Left kidney (tissue), 2 donors: Measurements from ENCODE around the gene MAN1A2. TPM values are rescaled to one million over a fixed set of nuclear protein-coding genes. Genes with fewer than 3 reads are reported as not detected.
"Not testable (repeated sequence)": the region's sequence is repeated elsewhere in the genome, so short reads cannot be mapped to it uniquely, and the experiment has no call there.

Source experiments
- DNase-seq: peaks from one replicate; pipeline ENCODE4 v3.0.0-alpha.2; 2013
- polyA plus RNA-seq: library from polyadenylated mRNA; unstranded; fragments of 120-200 nt; gene quantifications from one replicate; pipeline ENCODE4 v1.2.1, GENCODE V29; 2013; ENCODE audit not compliant: insufficient read length

MAN1A2 gene
- polyA plus RNA-seq, 1 donor, result 48.5 TPM

GRCh38 chr1:117396636-117397035, 29.4 kb downstream of the MAN1A2 start:
- DNase-seq, result no peak

- DNase-seq, result no peak
Observed at GRCh38 chr1:117398957-117399356, 31.7 kb downstream of the MAN1A2 start.

GRCh38 chr1:117401761-117402160, 34.5 kb downstream of the MAN1A2 start:
- DNase-seq, result no peak

- no peak for DNase-seq
Observed at GRCh38 chr1:117403597-117403996, 36.3 kb downstream of the MAN1A2 start.

GRCh38 chr1:117405042-117405441, 37.8 kb downstream of the MAN1A2 start:
- no peak for DNase-seq

GRCh38 chr1:117412472-117412871, 45.2 kb downstream of the MAN1A2 start:
- no peak for DNase-seq

DNA sequence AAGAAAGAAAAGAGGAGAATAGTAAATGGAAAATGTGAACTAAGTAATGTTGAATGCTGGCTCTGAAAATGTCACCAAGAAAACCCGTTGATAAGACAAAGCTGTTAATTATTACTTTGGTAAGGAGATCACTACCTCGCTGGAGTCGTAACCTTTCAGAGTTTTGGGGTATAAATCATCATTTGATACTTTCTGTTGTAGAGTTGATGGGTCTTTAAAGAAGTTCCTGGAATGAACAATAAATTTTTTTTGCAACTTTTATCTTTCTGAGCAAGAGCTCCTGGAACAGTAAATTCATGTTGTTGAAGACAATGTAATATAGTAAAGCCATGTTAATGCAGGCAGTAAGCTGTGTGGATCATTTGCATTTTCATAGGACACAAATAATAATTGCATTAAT, 46.2 kb downstream of the MAN1A2 start:
- no peak for DNase-seq

GRCh38 chr1:117414943-117415342, 47.7 kb downstream of the MAN1A2 start:
- DNase-seq, result no peak

GRCh38 chr1:117416004-117416403, 48.8 kb downstream of the MAN1A2 start:
- no peak for DNase-seq

DNA sequence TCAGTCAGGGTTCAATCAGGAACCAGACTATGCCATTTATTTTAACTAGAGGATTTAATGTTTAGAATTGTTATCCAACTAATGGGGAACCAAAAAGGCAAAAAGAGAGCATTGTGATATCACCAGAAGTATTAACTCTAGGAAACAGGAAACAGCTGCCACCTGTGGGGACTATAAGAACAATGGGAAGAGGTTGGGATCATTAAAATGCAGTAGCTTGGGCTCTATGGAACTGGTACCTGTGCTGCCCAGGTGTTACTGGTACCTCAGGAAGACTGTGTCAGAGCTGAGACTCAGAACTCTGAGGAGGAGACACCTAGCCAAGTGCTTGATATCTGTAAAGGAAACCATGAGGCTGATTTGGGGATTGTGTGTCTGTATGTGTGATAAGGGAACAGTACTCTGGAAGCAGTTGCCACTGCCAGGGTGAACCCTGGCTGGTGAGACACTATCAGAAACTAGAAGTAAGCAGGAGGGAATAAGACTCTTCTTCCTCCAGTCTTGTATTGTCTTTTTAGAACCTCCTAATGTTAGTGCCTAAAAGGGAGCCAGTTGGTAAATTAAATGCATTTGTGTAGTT, 49.4 kb downstream of the MAN1A2 start:
- no peak for DNase-seq

GRCh38 chr1:117425050-117425734, 57.9 kb downstream of the MAN1A2 start:
- no peak for DNase-seq

GRCh38 chr1:117427297-117427696, 60.0 kb downstream of the MAN1A2 start:
- DNase-seq, result no peak

DNA sequence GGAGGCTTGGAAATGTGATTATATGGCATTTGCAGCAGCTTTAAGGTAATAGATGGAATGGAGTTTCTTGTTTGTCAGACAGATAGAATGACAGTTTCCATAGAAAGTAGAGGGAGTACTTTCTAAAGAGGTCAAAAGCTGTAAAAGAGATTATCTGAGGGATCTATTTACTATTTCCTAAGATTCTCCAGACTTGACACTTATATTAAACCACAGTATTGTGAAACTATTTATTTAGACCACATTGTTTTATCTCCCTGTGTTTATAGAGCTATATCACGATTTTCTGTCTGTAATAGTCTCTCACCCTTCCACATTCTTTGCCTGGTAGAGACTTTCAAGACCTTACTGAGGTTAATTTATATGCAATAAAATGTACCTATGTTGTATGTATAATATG, 66.7 kb downstream of the MAN1A2 start:
- DNase-seq, result no peak

GRCh38 chr1:117436513-117436912, 69.3 kb downstream of the MAN1A2 start:
- no peak for DNase-seq

DNA sequence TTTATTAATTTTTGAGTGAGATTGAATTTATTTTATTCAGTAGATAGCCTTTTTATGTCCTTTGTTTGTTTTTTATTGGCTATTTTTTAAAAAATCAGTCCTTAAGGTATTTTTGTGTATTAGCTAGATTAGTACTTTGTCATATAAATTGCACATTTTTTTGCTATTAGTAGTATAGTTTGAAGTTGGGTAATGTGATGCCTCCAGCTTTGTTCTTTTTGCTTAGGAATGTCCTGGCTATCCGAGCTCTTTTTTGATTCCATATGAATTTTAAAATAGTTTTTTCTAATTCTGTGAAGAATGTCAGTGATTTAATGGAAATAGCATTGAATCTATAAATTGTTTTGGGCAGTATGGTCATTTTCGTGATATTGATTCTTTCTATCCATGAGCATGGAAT, 80.4 kb downstream of the MAN1A2 start:
- no peak for DNase-seq

DNA sequence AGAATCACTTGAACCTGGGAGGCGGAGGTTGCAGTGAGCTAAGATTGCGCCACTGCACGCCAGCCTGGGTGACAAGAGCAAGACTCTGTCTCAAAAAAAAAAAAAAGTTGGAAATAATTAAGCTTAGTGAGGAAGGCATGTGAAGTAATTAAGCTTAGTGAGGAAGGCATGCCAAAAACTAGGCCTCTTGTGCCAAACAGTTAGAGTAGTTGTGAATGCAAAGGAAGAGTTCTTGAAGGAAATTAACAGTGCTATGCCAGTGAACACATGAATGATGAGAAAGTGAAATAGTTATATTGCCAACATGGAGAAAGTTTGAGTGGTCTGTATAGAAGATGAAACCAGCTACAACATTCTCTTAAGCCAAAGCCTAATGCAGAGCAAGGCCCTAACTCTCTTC, 85.0 kb downstream of the MAN1A2 start:
- DNase-seq, result no peak

DNA sequence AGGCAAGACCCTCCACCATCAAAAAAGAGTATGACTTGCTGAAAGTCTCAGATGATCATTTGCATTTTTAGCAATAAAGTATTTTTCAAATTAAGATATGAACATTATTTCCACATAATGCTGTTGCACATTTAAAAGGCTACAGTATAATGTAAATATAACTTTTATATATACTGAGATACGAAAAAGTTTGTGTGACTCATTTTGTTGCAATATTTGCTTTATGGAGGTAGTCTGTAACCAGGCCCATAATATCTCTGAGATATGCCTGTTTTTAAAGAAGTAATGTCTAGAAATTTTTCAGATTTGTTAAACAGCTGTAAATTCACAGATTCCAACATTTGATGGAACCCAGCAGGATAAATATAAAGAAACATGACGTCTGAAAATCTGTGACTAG, 86.7 kb downstream of the MAN1A2 start:
- no peak for DNase-seq

DNA sequence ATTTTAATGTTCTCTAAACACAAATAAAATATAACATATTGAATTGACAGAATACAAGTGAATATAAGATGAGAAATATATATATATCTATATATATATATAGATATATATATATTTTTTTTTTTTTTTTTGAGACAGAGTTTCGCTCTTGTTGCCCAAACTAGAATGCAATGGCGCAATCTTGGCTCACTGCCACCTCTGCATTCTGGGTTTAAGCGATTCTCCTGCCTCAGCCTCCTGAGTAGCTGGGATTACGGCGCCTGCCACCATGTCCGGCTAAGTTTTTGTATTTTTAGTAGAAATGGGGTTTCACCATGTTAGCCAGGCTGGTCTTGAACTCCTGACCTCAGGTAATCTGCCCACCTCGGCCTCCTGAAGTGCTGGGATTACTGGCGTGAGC, 91.2 kb downstream of the MAN1A2 start:
- DNase-seq, result not testable (repeated sequence)

- no peak for DNase-seq
Observed at GRCh38 chr1:117466761-117467160, 99.5 kb downstream of the MAN1A2 start.

GRCh38 chr1:117467336-117467735, 100.1 kb downstream of the MAN1A2 start:
- no peak for DNase-seq

GRCh38 chr1:117473063-117473462, 105.8 kb downstream of the MAN1A2 start:
- no peak for DNase-seq

GRCh38 chr1:117475495-117475894, 108.2 kb downstream of the MAN1A2 start:
- DNase-seq, result not testable (repeated sequence)

- DNase-seq, result no peak
Observed at GRCh38 chr1:117479086-117479485, 111.8 kb downstream of the MAN1A2 start.

- DNase-seq, result no peak
Observed at GRCh38 chr1:117481410-117481809, 114.2 kb downstream of the MAN1A2 start.
